ENCODE measurements around the gene SLC6A8.

Gene SLC6A8

GRCh38 chrX:153700376-153700945 lies 12.7 kb downstream of the SLC6A8 start:
- no peak for DNase-seq (ENCODE audit: extremely low read depth, insufficient read length)
- Histone ChIP-seq H3K36me3 (ENCODE audit: control insufficient read depth, insufficient read depth, low read length) (peaks cover 4% of the 10 kb centered on the region), H3K27me3 (replicated peaks; ENCODE audit: control insufficient read depth, insufficient read depth, low read length) (no peaks in the 10 kb centered on the region), H3K4me3 (replicated peaks; ENCODE audit: low read depth, low read length) (no peak overlapping the region)
- TF ChIP-seq CTCF (IDR thresholded peaks at IDR 0.05; ENCODE audit: insufficient read depth, low read length, poor library complexity, severe bottlenecking) = no peak

DNA sequence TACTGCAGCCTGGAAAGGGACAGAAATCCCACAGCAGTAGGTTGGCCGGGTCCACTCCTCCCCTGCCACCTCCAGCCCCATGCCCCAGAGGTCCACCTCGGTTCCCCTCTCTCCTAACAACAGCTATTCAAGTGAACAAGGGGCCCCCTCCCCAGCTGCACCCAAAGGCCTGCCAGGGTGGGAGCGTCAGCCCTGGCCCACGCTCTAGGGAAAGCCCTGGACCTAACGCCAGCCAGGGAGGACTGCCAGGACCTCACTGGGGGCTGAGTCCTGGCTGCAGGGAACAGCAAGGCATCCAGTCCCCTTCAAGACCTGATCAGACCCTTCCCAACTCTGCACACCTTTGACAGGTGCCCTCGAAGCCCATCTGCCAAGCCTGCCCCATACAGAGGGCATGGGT lies 13.2 kb downstream of the SLC6A8 start:
- no peak for TF ChIP-seq CTCF (IDR thresholded peaks at IDR 0.05; ENCODE audit: insufficient read depth, low read length, poor library complexity, severe bottlenecking)
- H3K27me3 ChIP-seq (replicated peaks; ENCODE audit: control insufficient read depth, insufficient read depth, low read length) = no peaks in the 10 kb centered on the region
- H3K4me3 ChIP-seq (replicated peaks; ENCODE audit: low read depth, low read length) = no peak overlapping the region
- DNase-seq (ENCODE audit: extremely low read depth, insufficient read length) = no peak
- peaks cover 4% of the 10 kb centered on the region for H3K36me3 ChIP-seq (ENCODE audit: control insufficient read depth, insufficient read depth, low read length)

DNA sequence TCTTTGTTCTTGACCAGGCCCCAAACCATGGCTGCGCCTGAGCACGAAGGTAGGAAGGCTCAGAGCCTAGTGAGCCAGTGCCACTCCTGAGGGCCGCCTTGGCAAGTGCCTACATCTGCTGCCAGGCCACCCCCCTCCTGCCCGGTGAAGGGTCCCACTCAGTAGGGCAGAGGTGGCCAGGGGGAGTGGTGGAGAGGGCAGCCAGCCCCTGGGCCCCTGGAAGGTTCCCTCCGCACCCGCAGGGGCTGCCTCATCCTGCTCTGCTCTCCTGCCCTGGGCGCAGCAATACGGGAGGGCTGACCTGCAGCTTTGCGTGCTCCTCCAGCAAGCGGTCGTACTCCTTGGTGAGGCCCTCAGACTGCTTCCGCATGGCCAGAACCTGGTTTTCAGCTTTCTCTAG lies 14.0 kb downstream of the SLC6A8 start:
- Histone ChIP-seq H3K36me3 (ENCODE audit: control insufficient read depth, insufficient read depth, low read length) (peaks cover 4% of the 10 kb centered on the region), H3K27me3 (replicated peaks; ENCODE audit: control insufficient read depth, insufficient read depth, low read length) (no peaks in the 10 kb centered on the region), H3K4me3 (replicated peaks; ENCODE audit: low read depth, low read length) (no peak overlapping the region)
- no peak for DNase-seq (ENCODE audit: extremely low read depth, insufficient read length)
- no peak for TF ChIP-seq CTCF (IDR thresholded peaks at IDR 0.05; ENCODE audit: insufficient read depth, low read length, poor library complexity, severe bottlenecking)

GRCh38 chrX:153702336-153703035 lies 14.8 kb downstream of the SLC6A8 start:
- no peak for TF ChIP-seq CTCF (IDR thresholded peaks at IDR 0.05; ENCODE audit: insufficient read depth, low read length, poor library complexity, severe bottlenecking)
- DNase-seq (ENCODE audit: extremely low read depth, insufficient read length) = no peak
- H3K4me3 ChIP-seq (replicated peaks; ENCODE audit: low read depth, low read length) = no peak overlapping the region
- peaks cover 4% of the 10 kb centered on the region for H3K36me3 ChIP-seq (ENCODE audit: control insufficient read depth, insufficient read depth, low read length)
- H3K27me3 ChIP-seq (replicated peaks; ENCODE audit: control insufficient read depth, insufficient read depth, low read length) = no peaks in the 10 kb centered on the region

DNA sequence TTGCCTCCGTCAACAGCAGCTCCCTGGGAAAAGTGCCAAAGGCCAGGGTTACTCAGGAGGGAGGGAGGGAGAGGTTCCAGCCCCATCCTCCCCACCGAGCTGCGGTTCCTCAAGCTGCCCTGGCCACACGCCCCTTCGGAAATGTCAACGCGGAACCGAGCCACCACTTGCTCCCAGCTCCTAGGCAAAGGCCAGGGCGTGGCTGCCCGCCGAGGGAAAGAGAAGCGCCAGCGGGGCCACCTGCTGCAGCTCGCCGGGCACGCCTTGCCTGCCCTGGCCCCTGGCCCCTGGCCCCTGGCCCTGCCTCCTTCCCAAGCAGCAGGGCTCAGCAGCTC lies 15.3 kb downstream of the SLC6A8 start:
- H3K36me3 ChIP-seq (ENCODE audit: control insufficient read depth, insufficient read depth, low read length) = peaks cover 4% of the 10 kb centered on the region
- no peak overlapping the region for H3K4me3 ChIP-seq (replicated peaks; ENCODE audit: low read depth, low read length)
- no peaks in the 10 kb centered on the region for H3K27me3 ChIP-seq (replicated peaks; ENCODE audit: control insufficient read depth, insufficient read depth, low read length)
- TF ChIP-seq CTCF (IDR thresholded peaks at IDR 0.05; ENCODE audit: insufficient read depth, low read length, poor library complexity, severe bottlenecking) = no peak
- DNase-seq (ENCODE audit: extremely low read depth, insufficient read length) = no peak
